BLaER1 (cell line): Measurements from ENCODE around the gene GRIK2.

Source experiments
- H3K27ac ChIP-seq: shearing (Covaris generic); formaldehyde crosslinking; 2 replicates; pipeline ENCODE4 v1.8.1; 2022
- H3K27me3 ChIP-seq: shearing (Covaris generic); formaldehyde crosslinking; 2 replicates; pipeline ENCODE4 v1.8.1; 2022
- H3K36me3 ChIP-seq: shearing (Covaris generic); formaldehyde crosslinking; 2 replicates; pipeline ENCODE4 v1.8.1; 2022
- H3K4me1 ChIP-seq: shearing (Covaris generic); formaldehyde crosslinking; 2 replicates; pipeline ENCODE4 v1.8.1; 2022
- H3K4me2 ChIP-seq: shearing (Covaris generic); formaldehyde crosslinking; 2 replicates; pipeline ENCODE4 v1.8.1; 2022
- H3K4me3 ChIP-seq: shearing (Covaris generic); formaldehyde crosslinking; 2 replicates; pipeline ENCODE4 v1.8.1; 2022
- H3K9ac ChIP-seq: shearing (Covaris generic); formaldehyde crosslinking; 2 replicates; pipeline ENCODE4 v1.8.1; 2022
- H3K9me3 ChIP-seq: shearing (Covaris generic); formaldehyde crosslinking; 2 replicates; pipeline ENCODE4 v1.8.1; 2022
- H4K20me1 ChIP-seq: shearing (Covaris generic); formaldehyde crosslinking; 2 replicates; pipeline ENCODE4 v1.8.1; 2022
- Cebpa-rat ChIP-seq: shearing (Covaris generic); IDR thresholded peaks from 2 replicates; pipeline ENCODE4 v1.8.1; 2022

GRIK2 gene

DNA sequence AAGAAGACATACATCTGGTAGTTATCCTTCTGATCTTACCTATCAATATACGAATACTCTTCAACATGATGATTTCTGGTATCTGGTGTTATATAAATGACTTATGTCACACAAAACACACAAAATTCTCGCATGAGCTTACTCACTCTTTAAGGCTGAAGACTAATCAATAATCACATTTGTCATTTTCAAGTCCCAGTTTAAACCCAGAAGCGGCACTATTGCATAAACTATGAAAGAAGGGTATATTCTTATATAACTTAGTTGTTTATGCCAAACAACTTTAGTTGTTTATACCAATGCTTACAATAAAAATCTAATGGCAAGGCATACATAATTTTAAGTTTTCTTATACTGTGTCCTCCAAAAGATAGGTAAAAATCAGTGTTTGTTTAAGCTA, 293.1 kb downstream of the GRIK2 start:
- Histone ChIP-seq H3K9me3 (no peaks in the 10 kb centered on the region), H3K4me3 (no peak overlapping the region)

DNA sequence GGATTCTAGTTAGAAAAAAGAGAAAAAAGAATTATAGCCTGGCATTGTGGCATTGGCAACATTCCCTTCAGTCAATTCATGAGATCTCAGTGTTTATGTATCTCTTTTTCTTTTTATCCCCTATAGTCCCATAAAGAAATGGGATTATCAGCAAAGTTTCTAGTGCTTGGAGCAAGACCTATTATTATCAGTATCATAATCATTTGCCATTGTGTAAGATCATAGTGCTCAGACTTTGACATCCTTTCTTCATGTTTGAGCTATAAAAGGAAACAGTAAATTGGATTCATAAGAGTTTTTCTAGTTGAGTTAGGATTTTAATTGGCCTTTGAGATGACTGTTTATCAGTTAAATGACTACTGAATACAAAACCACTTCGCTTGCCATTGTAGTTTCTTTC, 295.6 kb downstream of the GRIK2 start:
- no peak overlapping the region for H3K4me2 ChIP-seq
- H3K27me3 ChIP-seq, result no peaks in the 10 kb centered on the region
- H3K36me3 ChIP-seq, result no peaks in the 10 kb centered on the region
- H3K9me3 ChIP-seq, result no peaks in the 10 kb centered on the region
- H3K4me1 ChIP-seq, result no peaks in the 10 kb centered on the region
- H3K4me3 ChIP-seq, result no peak overlapping the region
- H3K27ac ChIP-seq, result no peak overlapping the region
- no peaks in the 10 kb centered on the region for H4K20me1 ChIP-seq
- H3K9ac ChIP-seq, result no peak overlapping the region
- TF ChIP-seq Cebpa-rat, result no peak

More for the DNA sequence above, 293.1 kb downstream of the GRIK2 start:
- H3K4me1 ChIP-seq, result no peaks in the 10 kb centered on the region
- no peaks in the 10 kb centered on the region for H4K20me1 ChIP-seq
- H3K9ac ChIP-seq, result no peak overlapping the region
- H3K27ac ChIP-seq, result no peak overlapping the region
- no peaks in the 10 kb centered on the region for H3K27me3 ChIP-seq
- TF ChIP-seq Cebpa-rat, result no peak
- no peak overlapping the region for H3K4me2 ChIP-seq
- H3K36me3 ChIP-seq, result no peaks in the 10 kb centered on the region

DNA sequence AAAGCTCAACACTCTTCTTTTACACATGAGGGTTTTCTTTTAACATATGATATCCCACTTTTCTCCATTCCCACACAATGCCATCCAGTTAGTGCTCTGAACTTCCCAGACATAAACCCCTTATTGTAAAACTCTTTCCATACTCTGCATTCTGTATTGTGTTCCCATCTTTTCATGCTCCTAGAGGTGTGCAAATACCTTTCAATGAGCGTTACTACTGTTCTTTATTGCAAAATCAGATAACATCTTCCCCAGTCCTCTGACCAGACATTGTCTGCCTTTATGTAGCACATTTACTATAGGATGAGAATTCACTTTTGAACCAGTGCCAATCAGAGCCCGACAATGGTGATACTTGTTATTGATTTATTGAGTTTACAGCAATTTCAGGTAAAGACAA, 296.2 kb downstream of the GRIK2 start:
- Histone ChIP-seq H3K4me1 (no peaks in the 10 kb centered on the region), H3K36me3 (no peaks in the 10 kb centered on the region), H3K27ac (no peak overlapping the region), H3K4me2 (no peak overlapping the region), H3K4me3 (no peak overlapping the region), H4K20me1 (no peaks in the 10 kb centered on the region), H3K9me3 (no peaks in the 10 kb centered on the region), H3K9ac (no peak overlapping the region), H3K27me3 (no peaks in the 10 kb centered on the region)
- no peak for TF ChIP-seq Cebpa-rat

DNA sequence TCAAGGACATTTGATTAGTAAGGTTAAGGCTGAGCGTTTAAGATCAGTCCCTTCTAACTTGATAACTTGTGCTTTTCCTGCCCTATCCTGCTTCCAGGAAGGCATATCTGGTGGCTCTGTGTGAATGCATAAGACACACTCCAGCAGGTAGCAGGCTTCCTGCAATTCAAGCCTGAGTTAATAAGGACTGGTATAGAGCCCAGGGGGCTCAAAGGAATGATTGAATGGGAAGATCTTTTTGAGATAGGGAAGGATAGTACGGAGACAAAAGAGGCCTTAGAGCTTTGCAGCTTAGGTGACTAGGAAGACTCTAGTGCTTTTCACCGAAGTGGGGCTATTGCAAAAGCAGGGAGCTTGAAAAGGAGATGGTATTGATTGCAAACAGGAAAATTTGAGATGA, 307.1 kb downstream of the GRIK2 start:
- no peak for TF ChIP-seq Cebpa-rat
- no peaks in the 10 kb centered on the region for H4K20me1 ChIP-seq
- H3K36me3 ChIP-seq, result no peaks in the 10 kb centered on the region
- H3K27me3 ChIP-seq, result no peaks in the 10 kb centered on the region
- H3K4me1 ChIP-seq, result no peaks in the 10 kb centered on the region
- H3K4me3 ChIP-seq, result no peak overlapping the region
- H3K9me3 ChIP-seq, result no peaks in the 10 kb centered on the region
- H3K9ac ChIP-seq, result no peak overlapping the region
- no peak overlapping the region for H3K27ac ChIP-seq
- no peak overlapping the region for H3K4me2 ChIP-seq

DNA sequence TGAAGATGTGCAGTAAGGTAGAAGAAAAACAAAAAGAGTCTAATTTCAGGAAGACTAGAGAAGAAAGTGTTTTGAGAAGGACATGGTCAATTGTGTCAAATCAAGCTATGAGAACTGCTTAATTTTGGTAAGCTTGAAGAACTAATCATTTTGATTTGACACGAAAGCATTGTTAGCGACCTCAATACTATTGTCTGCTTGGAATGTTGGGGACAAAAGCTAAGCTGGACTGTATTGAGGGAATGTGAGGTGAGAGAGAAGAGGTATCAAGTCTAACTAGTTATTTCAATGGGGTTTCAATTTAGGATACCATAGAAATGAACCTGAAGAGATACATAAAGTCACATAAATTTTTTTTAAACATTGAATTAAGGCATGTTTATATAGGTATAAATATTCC, 309.8 kb downstream of the GRIK2 start:
- H3K27ac ChIP-seq, result no peak overlapping the region
- no peaks in the 10 kb centered on the region for H3K4me1 ChIP-seq
- no peaks in the 10 kb centered on the region for H3K36me3 ChIP-seq
- no peak overlapping the region for H3K4me3 ChIP-seq
- H3K9ac ChIP-seq, result no peak overlapping the region
- H3K27me3 ChIP-seq, result no peaks in the 10 kb centered on the region
- no peaks in the 10 kb centered on the region for H3K9me3 ChIP-seq
- no peak for TF ChIP-seq Cebpa-rat
- no peak overlapping the region for H3K4me2 ChIP-seq
- H4K20me1 ChIP-seq, result no peaks in the 10 kb centered on the region

DNA sequence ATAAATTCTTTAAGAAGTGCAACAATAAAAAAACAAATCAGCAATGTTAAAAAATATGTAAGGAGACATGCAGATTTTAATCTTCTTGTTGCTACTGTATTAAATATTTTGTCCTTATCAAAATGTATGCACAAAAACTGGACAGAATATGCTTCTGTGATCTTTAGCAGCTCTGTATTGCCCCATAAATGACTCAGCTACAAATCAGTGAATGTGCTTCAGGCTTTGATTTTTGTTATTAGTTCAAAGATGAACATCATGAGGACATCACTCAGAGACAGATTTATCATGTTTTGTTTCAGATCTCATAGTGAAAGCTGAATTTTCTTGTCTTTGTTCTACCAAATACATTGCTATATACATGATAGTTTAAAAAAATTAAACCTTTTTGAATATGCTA, 312.4 kb downstream of the GRIK2 start:
- no peak overlapping the region for H3K9ac ChIP-seq
- no peaks in the 10 kb centered on the region for H3K36me3 ChIP-seq
- no peak overlapping the region for H3K4me2 ChIP-seq
- H3K9me3 ChIP-seq, result no peaks in the 10 kb centered on the region
- H3K27ac ChIP-seq, result no peak overlapping the region
- H3K4me1 ChIP-seq, result no peaks in the 10 kb centered on the region
- TF ChIP-seq Cebpa-rat, result no peak
- H3K27me3 ChIP-seq, result no peaks in the 10 kb centered on the region
- no peak overlapping the region for H3K4me3 ChIP-seq
- H4K20me1 ChIP-seq, result no peaks in the 10 kb centered on the region

DNA sequence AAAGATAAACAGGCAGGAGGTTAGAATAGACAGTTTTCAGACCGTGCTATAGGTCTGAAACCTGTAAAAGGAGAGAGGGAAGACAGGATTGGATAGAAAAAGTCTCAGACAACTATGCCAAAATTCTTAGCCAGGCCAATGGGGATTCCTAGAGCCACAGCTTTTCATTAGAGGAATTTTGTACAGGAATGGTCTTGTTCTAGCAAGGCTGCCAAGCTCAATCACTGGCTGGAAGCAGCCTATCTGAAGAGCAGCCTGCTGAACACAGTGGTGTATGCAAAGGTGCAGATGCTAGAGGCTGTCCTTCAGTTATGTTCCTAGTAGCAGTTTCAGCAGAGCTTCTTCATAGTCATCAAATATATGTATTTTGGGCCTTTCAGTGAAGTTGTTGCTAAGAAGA, 313.1 kb downstream of the GRIK2 start:
- Histone ChIP-seq H3K27ac (no peak overlapping the region), H4K20me1 (no peaks in the 10 kb centered on the region), H3K4me1 (no peaks in the 10 kb centered on the region), H3K9me3 (no peaks in the 10 kb centered on the region), H3K27me3 (no peaks in the 10 kb centered on the region), H3K4me2 (no peak overlapping the region), H3K4me3 (no peak overlapping the region), H3K36me3 (no peaks in the 10 kb centered on the region), H3K9ac (no peak overlapping the region)
- no peak for TF ChIP-seq Cebpa-rat

DNA sequence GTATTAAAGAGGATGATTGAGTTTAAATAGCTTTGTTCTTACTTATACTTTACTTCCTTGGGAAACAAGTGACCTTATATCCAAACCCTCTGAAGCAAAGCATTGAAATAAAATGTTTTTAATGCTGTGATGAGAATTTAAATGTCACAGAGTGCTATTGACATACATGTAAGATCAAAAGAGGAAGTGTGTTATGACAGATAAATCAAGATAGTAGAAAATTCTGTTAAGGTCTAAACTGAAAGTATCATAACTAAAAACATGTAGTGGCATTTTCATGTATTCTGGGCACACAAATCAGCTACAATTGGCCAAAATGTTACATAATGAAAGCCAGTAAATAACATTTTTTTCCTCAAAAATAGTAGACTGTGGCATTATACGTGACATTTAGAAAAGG, 318.0 kb downstream of the GRIK2 start:
- Histone ChIP-seq H3K4me1 (no peaks in the 10 kb centered on the region), H3K9me3 (no peaks in the 10 kb centered on the region), H3K9ac (no peak overlapping the region), H3K4me3 (no peak overlapping the region), H4K20me1 (no peaks in the 10 kb centered on the region), H3K4me2 (no peak overlapping the region), H3K27ac (no peak overlapping the region), H3K27me3 (no peaks in the 10 kb centered on the region), H3K36me3 (no peaks in the 10 kb centered on the region)
- TF ChIP-seq Cebpa-rat, result no peak

DNA sequence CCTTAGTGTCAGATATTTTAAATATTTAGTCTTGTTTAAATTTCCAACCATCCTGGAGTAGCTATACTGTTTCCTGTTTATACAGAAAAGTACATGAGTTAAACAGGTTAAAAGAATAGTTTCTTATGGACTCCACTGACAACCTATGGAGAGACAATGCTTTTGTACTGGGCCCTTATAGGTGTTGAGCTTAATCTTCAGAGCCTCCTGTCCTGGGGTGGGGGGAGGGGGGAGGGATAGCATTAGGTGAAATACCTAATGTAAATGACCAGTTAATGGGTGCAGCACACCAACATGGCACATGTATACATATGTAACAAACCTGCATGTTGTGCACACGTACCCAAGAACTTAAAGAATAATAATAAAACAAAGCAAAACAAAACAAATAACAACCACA, 322.9 kb downstream of the GRIK2 start:
- no peak overlapping the region for H3K27ac ChIP-seq
- no peaks in the 10 kb centered on the region for H3K9me3 ChIP-seq

DNA sequence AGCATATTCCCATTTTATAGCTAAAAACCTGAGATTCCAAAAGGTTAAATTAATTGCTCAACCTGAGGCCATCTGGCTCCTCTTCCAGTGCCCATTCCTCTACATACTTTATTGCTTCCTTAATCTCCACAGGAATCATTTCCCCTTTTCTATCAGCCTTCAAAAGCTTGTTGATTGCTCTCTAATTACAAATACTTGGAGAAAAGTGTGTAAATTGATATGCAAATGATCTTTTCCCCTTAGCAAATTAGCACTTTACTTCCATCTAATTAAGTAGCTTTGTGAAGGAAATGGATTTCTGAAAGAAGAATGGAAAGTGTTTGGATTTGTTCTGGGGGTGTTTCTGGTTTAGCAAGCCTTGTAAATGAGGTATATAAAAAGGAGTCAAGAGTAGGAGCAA, 323.3 kb downstream of the GRIK2 start:
- Histone ChIP-seq H3K27me3 (no peaks in the 10 kb centered on the region), H4K20me1 (no peaks in the 10 kb centered on the region), H3K36me3 (no peaks in the 10 kb centered on the region), H3K9ac (no peak overlapping the region), H3K27ac (no peak overlapping the region), H3K9me3 (no peaks in the 10 kb centered on the region), H3K4me1 (no peaks in the 10 kb centered on the region), H3K4me2 (no peak overlapping the region), H3K4me3 (no peak overlapping the region)
- no peak for TF ChIP-seq Cebpa-rat

More for the DNA sequence above, 322.9 kb downstream of the GRIK2 start:
- Histone ChIP-seq H3K36me3 (no peaks in the 10 kb centered on the region), H3K4me3 (no peak overlapping the region), H3K4me1 (no peaks in the 10 kb centered on the region), H3K4me2 (no peak overlapping the region), H3K27me3 (no peaks in the 10 kb centered on the region), H4K20me1 (no peaks in the 10 kb centered on the region), H3K9ac (no peak overlapping the region)
- TF ChIP-seq Cebpa-rat, result no peak

DNA sequence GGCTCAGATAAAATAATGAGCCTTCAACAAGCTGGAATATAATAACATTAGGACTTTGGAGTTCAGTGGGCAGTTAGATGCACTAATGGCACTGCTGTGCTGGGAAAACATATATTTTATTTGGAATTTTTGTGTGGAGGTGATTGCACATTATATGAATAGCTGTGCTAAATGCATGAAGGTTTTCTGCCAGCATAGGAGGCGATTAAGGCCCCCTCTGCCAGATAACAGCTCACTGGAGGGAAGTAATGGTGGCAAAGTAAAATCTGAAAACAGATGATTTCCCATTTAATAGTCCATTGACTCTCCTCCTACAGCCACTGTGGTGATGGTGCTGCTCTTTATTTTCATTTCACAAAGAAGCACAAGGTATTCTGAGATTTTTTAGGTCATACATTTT, 326.0 kb downstream of the GRIK2 start:
- no peak for TF ChIP-seq Cebpa-rat
- Histone ChIP-seq H3K27ac (no peak overlapping the region), H3K36me3 (no peaks in the 10 kb centered on the region), H3K4me3 (no peak overlapping the region), H3K27me3 (no peaks in the 10 kb centered on the region), H3K9ac (no peak overlapping the region), H3K4me1 (no peaks in the 10 kb centered on the region), H3K9me3 (no peaks in the 10 kb centered on the region), H3K4me2 (no peak overlapping the region), H4K20me1 (no peaks in the 10 kb centered on the region)
